HG03558 (cell line): ENCODE data around the gene PSMC3.

Source experiments
- ATAC-seq: cut with Tn5 transposase; IDR thresholded peaks from one replicate; pipeline ENCODE4 v1.9.1; 2021; ENCODE audit warnings: moderate number of reproducible peaks; ENCODE audit not compliant: unreplicated experiment; ENCODE audit errors: extremely low read depth

PSMC3 gene

DNA sequence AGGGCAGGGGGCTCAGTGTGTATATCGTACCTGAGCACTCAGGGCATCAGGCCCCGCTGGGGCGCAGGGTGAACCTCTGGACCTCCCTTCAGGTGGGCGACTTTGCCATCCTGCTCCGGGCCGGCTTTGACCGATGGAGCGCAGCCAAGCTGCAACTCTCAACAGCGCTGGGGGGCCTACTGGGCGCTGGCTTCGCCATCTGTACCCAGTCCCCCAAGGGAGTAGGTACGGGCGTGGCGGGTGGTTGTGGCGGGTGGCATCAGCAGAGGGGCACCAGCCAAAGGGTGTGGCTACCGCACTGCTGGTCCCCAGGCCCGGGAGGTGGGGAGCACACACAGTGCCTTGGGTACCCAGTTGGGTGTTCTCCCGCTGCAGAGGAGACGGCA is 11.6 kb downstream of the PSMC3 start:
- ATAC-seq = no peak

DNA sequence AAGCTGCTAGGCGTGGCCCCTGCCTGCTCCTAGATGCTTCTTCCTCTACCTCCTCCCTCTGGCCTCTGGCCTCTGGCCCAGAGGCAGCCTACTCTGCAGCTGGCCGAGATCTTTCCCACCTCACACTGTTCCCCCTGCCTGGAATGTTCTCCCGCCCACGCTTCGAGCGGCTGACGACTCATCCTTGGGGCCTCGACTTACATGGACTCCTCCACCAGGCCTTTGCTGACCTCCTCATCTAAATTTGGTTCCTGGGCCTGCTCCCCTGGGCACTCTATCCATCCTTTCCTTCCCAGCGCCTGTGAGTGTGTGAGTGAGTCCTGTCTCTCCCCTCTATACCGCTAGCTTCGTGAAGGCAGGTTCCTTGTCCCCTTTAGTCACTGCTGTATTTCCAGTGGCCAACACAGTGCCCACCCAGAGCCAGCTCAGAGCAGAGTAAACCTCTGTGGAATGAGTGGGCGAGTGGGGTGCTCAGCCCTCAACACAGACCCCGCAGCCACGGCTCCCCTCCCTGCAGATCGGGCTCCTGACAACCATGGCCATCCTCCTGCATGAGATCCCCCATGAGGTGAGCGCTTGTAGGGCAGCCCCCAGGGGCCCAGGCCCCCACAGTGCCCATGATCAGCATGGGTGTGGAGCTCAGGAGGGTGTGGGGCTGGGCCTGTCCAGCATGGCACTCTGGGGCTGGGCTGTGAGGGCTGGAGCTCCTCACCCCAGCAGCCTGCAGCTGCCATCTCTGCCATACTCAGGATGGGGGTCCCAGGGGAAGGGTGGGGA is 12.1 kb downstream of the PSMC3 start:
- ATAC-seq = no peak

DNA sequence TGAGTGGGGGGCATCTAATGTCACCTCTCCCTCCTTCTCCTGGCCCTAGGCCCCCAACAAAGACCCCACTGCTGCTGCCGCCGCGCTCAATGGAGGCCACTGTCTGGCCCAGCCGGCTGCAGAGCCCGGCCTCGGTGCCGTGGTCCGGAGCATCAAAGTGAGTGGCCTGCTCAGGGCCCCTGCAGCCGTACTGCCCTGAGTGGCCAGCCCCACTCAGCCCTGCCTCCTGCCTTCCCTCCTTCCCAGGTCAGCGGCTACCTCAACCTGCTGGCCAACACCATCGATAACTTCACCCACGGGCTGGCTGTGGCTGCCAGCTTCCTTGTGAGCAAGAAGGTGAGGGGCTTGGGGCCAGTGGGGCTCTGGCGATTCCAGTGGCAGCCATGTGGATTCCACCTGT is 12.9 kb downstream of the PSMC3 start:
- no peak for ATAC-seq

DNA sequence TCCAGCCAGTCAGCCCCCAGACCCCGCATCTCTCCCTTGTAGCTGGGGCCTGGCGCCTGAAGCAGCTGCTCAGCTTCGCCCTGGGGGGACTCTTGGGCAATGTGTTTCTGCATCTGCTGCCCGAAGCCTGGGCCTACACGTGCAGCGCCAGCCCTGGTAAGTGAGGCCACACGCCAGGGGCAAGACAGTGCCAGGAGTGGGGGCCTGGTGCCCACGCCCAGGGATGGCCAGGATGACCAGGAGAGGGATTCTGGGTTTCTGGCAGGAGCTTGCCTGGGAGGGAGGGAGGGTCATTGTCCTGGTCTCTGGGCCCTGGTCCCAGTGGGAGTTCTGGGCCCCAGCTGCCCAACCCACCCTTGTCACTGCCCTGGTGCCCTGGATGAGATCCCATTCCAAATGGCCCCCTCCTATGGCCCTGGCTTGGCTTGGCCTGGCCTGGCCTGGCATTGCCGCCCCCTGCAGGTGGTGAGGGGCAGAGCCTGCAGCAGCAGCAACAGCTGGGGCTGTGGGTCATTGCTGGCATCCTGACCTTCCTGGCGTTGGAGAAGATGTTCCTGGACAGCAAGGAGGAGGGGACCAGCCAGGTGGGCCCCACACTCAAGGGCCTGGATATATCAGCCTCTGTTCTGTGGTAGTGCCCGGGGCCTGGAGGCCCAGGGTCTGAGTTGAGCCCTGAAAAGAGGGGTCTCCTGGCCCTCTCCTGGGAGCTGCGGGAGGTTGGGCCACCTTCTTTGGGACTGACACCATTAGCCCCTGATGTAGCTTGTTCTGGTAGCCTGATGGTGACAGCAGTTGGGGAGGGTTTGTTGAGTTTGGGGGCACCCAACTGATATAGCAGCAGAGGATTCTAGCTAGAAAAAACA is 14.1 kb downstream of the PSMC3 start:
- ATAC-seq = no peak

DNA sequence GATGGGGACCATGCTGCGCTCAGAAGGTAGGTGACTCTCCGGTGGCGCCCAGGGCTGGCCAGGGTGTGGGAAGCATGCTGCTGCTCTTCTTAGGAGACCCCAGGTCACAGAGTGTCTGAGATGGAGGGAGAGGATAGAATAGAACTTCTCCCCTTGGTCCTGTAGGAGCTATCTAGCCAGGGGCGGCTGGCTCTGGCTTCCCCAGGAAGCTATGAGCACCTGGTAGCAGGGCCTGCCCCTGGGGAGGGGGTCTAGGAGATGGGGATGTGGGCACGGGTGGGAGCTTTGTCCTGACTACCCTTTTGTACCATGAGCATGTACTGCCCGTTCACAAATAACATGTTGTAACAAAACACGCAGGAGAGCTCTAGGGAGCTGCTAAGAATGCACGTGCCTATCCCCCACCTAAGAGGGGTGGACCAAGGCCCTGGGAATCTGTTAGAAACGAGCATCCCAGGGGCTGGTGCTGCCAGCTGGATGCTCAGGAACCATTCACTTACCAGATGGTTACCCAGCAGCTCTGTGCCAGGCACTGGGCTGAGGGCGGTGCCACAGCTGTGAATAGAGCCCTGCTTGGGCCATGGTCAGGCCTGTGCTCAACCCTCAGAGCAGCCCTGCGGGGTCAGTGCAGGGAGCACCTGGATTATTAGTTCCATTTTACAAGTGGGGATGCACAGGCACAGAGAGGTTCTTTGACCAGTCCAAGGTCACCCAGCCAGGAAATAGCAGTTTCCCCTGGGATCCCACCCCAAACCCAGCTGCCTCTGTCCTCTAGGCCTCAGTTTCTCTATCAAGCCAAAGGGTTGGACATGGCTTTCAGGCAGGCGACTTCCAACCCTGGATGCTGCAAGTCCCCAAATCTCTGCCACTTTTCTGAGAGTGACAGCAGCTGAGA is 15.6 kb downstream of the PSMC3 start:
- ATAC-seq = no peak

DNA sequence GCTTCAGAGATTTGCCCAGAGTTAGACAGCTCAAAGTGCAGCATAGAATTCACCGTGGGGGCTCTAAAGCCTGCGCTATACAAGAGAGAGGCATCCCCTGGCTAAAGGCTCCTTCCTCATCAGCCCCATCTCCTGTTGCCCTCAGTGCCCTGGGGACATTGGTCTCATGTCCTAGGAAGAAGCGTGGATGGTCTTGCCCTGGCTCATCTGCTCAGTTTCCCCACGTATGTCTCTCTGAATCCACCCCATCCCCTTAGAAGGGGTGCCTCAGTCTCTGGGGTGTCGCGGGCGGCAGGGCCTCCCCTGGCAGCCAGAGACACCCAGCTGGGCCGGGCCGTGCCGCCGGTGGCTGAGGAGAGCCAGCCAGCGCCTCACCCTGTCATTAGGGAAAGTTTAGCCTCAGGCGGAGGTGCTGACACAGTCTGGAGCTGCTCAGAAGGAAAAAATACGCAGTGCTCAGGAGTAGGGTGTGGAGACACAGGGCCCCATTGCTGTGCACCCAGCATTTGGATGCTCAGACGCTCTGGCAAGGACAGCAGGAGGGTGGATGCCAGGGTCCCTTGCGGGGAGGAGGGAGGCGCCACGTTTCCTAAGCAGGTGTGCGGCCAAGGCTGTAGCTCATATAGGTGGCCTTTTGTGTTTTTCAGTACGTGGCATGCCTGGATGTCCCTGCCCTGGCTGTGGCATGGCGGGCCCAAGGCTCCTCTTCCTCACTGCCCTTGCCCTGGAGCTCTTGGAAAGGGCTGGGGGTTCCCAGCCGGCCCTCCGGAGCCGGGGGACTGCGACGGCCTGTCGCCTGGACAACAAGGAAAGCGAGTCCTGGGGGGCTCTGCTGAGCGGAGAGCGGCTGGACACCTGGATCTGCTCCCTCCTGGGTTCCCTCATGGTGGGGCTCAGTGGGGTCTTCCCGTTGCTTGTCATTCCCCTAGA is 16.5 kb downstream of the PSMC3 start:
- no peak for ATAC-seq

DNA sequence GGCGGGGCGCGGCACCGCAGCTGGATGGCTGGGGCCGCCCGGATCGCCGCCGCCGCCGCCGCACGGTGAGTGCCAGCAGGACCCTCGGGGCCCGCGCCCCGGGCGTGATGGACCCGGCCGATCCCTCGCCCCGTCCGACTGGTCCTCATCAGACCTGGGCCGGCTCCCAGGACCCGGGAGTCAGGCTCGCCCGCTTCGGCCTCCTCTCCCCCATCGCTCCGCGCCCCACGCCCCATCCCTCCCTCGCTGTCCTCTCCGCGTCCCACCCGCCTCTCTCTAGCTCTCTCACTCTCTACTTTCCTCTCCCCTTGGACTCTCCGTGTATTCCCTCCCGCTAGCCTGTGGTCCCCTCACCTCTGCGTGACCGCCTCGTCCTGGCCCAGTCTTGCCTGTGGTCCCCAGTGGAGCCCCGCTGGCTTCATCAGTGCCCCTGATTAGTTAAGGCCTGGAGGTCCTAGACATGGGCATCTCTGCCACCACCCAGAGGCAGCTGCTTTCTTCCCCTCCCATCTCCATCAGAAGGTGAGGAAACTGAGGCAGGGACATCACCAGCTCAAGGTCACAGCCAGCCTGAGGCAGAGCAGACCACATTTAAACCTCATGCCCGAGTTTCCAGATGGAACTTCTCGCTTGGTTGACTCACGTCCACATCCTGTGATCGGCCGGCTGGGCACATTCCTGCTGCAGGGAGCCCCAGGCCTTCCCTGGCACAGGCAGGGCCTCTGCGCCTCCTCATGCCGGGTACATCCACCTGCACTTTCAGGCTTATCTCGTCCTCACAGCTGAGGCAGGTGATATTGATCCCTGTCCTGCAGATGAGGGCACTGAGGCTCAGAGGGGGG is 17.4 kb downstream of the PSMC3 start:
- no peak for ATAC-seq

DNA sequence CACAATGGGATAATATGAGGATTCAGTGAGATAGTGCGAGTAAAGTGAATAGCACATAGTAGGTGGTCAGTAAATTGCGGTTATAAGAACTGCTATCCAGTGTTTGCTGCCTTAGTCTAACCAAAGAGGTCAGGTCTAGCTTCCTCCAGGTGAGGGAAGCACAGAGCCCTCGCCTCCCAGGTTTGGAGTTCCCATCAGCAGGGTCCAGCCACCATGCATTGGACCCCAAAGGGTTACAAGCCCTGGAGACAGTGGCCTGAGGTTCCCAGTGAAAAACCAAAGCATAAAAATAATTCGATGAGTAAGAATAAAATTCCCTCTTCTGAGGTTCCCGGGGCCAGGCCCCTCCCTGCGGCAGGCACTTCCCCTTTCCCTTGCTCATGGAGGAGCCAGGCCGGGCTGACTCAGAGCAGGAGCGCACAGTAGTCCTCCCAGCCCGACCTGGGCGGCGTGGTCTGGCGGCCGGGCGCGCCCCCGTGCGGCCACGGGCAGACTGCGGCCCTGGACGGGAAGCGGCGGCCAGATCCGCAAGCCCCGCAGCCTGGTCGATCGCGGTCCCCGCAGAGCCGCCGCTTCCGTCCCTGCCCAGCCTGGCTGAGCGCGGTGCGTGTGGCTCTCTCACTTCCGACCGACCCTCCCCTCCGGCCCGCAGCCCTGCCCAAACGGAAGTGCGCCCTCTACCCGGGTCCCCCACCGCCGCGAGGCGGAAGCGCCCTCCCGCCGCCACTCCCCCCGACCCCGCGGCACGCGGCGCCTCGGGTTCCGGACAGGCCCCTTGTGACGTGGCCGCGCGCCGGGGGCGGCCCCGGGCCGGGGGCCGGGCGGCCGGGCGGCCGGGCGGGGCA is 18.3 kb downstream of the PSMC3 start, which contains the start of gene SLC39A13:
TSS of gene SLC39A13 (plus strand) at position 845 of the 845 bp plus-strand sequence. CDS start 1,505 bp downstream, outside the sequence.
- ATAC-seq = peak; percentile 71

DNA sequence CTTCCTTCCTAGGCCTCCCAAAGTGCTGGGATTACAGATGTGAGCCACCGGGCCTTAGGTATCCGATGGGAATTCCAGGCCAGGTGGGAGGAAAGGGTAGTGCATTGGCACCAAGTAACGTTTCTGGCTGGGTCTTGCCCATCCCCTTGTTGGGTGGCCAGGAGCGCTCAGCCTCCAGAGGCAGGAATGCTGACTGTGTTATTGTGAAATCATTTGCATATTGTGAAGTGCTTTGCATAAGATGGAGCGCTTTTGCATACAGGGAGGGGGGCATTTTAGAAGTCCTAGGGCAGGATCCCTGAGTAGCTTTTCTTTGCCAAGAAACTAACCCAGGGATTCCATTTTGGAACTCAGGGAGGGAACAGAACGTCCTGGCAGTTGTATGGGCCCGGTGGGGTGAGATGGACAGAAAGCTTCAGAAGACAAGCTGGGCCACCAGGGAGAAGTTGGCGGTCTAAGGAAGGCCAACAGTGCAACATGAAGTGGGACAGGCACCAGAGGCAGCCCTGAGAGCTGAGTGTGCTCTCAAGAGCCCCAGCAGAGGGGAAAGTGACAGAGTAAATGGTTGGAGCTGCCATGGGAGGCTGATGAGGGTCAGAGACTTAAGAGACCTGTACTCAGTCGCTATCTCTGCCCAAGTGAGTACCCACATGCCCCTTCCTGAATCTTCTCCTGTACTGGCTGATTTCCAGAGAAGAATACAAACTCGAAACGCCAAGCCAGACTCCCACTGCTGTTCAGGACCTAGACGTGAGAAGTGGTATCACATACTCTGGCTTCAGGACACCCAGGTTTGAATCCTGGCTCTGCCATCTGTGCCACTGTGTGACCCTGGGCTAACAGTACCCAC is 19.1 kb downstream of the PSMC3 start:
- ATAC-seq = no peak

DNA sequence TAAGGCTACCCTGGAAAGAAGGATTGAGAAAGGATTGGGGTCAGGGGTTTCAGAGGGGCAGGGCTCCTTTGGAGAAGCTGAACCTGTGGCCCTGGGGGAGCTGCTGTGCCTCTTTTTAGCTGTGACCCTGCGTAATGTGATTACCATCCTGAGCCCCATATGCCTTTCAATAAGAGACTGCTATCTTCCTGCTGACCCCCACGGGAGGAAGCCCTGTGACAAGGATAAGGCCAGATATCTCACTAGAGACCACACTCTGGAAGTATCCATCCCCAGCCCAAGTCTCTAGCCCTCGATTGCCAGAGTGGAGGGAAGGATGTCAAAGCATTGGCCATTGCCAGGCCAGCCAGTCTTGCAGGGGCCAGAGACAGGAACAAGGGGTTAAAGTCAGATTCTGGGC is 22.7 kb downstream of the PSMC3 start:
- ATAC-seq = no peak

DNA sequence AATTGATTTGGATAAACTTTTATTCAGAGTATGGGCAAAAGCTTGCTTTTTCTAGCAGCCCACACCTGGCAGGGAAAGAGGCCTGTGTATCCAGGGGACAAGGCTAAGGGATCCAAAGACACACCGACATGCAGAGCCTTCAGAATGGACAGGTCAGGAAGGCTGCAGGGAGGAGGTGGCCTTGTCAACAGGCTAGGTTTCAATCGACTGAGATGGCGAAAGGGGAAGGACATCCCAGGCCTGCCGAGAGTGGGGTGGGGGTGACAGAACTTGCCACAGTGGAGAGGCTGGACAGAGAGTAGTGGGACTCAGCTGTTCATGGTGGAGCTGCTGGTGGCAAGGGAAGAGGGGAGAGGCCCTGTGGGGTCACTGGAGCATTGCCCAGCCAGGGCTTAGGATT is 23.1 kb downstream of the PSMC3 start:
- ATAC-seq = no peak

DNA sequence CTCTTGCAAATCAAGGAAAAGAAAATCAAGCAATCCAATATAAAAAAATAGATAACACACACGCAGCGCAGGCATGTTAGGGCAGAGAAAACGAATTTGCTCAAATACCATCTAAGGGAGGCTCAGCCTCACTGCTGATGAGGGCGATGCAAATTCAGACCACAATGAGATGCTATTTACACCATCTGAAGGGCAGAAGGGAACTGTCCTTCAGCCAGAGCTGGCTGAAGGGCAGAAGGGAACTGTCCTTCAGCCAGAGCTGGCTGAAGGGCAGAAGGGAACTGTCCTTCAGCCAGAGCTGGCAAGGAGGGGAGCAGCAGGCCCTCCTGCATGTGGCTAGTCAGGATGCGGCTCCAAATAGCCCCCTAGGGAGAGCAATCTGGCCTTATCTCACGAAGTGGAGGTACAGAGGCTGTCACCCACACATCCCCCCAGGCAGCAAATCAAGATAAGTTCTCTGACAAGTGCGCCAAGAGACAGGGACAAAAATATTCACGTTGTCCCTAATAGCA is 25.4 kb downstream of the PSMC3 start:
- no peak for ATAC-seq

DNA sequence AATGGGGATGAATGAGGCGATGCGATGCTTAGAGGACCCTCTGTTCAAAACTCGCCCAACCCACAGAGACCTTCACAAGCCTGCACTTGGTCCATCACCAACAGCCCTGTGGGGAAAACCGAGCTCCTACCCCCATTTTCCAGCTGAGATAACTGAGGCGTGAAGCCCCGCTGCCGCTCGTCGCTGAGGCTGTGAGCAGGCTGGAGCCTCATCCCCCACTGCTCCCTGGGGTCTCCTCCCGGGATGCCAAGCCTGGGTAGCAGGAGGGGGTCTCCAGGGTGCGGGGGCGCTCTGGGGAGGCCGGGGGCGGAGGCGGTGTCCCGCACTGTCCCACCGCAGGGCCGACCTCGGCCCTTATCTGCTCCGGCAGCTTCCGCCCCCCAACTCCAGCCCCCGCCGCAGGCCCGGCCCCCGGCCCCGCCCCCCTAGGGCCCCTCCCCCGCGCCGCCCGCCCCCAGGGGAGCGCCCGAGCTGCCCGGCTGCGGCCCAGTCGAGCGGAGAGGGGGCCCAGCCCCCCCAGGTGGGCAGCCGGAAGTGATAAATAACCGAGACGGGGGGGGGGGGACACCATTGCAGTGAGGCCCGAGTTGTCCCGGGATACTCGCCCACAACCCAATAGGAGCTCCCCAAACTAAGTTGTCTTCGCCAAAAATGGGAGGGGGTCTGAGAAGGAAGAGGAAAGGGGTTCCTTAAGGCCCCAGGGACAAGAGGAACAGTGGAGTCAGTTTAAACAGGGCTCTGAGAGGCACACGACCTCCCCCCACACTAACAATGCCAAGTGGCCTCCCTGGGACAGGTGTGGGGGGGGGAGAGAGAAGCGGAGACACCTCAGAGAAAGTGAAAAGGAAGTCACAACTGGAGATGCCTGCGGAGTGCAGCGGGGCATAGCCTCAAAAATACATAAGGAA is 26.1 kb downstream of the PSMC3 start:
- ATAC-seq = no peak

DNA sequence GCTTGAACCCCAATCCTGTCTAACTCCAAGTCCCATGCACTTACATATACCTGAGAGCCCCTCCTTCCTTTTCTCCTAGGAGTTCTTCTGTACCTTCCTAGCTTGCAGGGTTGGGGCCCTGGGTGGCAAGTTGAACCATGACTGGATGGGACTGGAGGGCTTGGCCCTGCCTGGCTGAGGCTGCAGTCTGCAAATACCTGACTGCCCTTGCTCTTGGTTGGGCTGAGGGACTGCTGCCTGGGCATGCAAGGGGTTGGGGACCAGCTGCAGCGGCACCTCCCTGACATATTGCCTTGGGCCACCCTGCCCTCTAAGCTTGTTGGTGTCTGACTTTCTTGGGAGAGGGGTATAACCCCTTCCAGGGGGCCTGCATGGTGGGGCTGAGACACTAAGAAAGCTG is 27.7 kb downstream of the PSMC3 start:
- ATAC-seq = no peak

DNA sequence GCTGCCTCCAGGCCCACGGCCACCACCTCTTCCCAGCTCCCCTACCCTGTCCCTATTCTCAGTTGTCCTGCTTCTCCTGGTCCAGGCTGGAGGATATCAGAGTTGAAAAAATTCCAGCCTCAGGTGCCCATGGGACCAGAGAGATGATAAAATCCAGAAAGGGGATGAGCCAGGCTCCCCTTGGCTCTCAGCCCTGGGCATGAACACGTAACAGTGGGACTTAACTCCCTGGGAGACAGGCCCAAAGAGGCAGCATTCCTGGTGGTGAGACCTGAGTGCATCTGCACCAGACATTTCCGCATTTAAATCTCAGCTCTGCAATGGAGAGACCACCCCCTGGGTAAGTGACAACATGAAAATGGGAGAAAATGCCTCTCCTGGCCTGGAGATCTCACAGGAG is 28.2 kb downstream of the PSMC3 start:
- ATAC-seq = no peak

DNA sequence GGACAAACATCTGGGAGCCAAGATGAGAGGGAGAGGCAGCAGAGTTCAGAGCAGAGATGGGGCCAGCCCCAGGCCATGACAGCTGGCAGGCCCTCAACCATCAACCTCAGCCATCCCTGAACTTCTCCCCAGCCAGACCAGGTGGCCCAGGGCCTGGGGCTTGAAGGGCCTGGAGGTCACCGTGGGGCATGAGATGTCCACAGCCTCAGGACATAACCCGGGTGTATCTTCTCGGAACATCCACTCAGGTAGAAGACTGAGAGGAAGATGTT is 30.3 kb downstream of the PSMC3 start:
- ATAC-seq = no peak
